ENCODE results near the gene SPINK9.
"Not testable (repeated sequence)": the region's sequence is repeated elsewhere in the genome, so short reads cannot be mapped to it uniquely, and the experiment has no call there.

SPINK9 gene

DNA sequence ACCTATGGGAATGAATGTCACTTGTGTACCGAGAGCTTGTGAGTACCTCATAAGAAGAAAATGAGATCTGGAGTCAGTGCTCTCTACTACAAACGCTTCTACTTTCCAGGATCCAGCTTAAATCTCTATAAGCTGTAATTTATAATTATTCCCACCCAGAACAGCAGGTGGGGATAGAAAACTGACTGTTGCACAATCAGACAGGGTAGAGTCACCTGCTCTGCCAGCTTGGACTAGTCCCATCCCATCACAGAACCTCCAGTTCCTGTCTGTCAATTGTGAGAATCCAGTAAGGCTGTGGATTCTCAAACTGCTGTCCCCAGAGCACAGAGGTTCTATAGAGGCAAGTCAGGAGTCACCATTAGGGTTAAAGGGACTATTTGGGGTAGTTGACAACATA is 21.2 kb upstream of the SPINK9 start:
- H2BK120ac ChIP-seq (ENCODE audit: low read depth, low read length): no peak overlapping the region
- H3K4me3 ChIP-seq (ENCODE audit: insufficient read depth in 1 of 2, low read depth in 1 of 2, low read length in 2 of 2): no peak overlapping the region
- H3K4me1 ChIP-seq (ENCODE audit: control insufficient read depth, insufficient read depth, low read depth, low read length): no peaks in the 10 kb centered on the region
- H3K18ac ChIP-seq (ENCODE audit: low read depth in 1 of 2, low read length in 2 of 2): no peak overlapping the region
- no peaks in the 10 kb centered on the region for H3K36me3 ChIP-seq (ENCODE audit: control insufficient read depth in 1 of 2, insufficient read depth in 2 of 2, low read depth in 1 of 2, low read length in 2 of 2)
- no peak overlapping the region for H3K9ac ChIP-seq (ENCODE audit: low read length)
- DNase-seq: no peak
- H3K4ac ChIP-seq (ENCODE audit: low read depth in 1 of 2, low read length in 2 of 2): no peak overlapping the region
- no peak overlapping the region for H4K8ac ChIP-seq (ENCODE audit: low read length)
- H3K9me3 ChIP-seq (ENCODE audit: control insufficient read depth, low read length): peaks cover 4% of the 10 kb centered on the region
- no peaks in the 10 kb centered on the region for H3K79me1 ChIP-seq (replicated peaks; ENCODE audit: low read length, poor library complexity, severe bottlenecking)
- H2AK5ac ChIP-seq (ENCODE audit: low read length, severe bottlenecking): no peak overlapping the region
- no peak overlapping the region for H2AFZ ChIP-seq (ENCODE audit: low read depth, low read length)
- no peak overlapping the region for H3K27ac ChIP-seq (ENCODE audit: low read length, poor library complexity, severe bottlenecking)
- no peak overlapping the region for H3K4me2 ChIP-seq (ENCODE audit: low read length, poor library complexity, severe bottlenecking)
- no peak overlapping the region for H3K14ac ChIP-seq (ENCODE audit: low read length in 2 of 2)
- H2BK12ac ChIP-seq (ENCODE audit: low read length in 2 of 2): no peak overlapping the region
- no peak overlapping the region for H4K91ac ChIP-seq (ENCODE audit: low read length)
- no peaks in the 10 kb centered on the region for H3K27me3 ChIP-seq (ENCODE audit: control insufficient read depth in 1 of 2, insufficient read depth in 1 of 2, low read length in 2 of 2)
- H2BK5ac ChIP-seq (ENCODE audit: low read depth, low read length, poor library complexity, severe bottlenecking): no peak overlapping the region
- no peak overlapping the region for H2BK15ac ChIP-seq (ENCODE audit: low read depth, poor library complexity, severe bottlenecking)
- H3K23ac ChIP-seq (ENCODE audit: low read length in 2 of 2): no peak overlapping the region
- WGBS: 93% methylated on average over 2 of the region's 2 CpGs

DNA sequence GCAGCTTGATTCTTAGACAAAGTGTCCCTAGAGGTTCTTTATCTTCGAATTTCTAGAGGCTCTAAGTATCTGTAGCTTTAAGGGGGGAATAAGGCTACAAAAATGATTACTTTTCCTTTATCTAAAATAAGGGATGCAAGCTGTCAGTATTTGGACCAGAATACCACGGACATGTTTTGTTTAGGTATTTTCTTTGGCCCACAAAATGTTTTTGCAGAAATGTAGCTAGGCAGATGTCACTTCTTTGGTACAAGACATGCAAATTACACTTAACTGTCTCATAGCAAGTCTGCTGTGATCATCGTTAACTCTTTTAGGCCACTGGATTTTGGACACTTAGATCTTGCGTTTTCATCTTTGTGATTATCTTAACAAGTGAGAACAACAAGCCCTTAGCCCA is 20.6 kb upstream of the SPINK9 start:
- WGBS: 82% methylated on average over 3 of the region's 4 CpGs
- Histone ChIP-seq H3K18ac (ENCODE audit: low read depth in 1 of 2, low read length in 2 of 2) (no peak overlapping the region), H3K9me3 (ENCODE audit: control insufficient read depth, low read length) (peaks cover 3% of the 10 kb centered on the region), H2BK120ac (ENCODE audit: low read depth, low read length) (no peak overlapping the region), H3K14ac (ENCODE audit: low read length in 2 of 2) (no peak overlapping the region), H3K4me1 (ENCODE audit: control insufficient read depth, insufficient read depth, low read depth, low read length) (no peaks in the 10 kb centered on the region), H3K4ac (ENCODE audit: low read depth in 1 of 2, low read length in 2 of 2) (no peak overlapping the region), H4K91ac (ENCODE audit: low read length) (no peak overlapping the region), H2BK12ac (ENCODE audit: low read length in 2 of 2) (no peak overlapping the region), H2BK15ac (ENCODE audit: low read depth, poor library complexity, severe bottlenecking) (no peak overlapping the region), H3K36me3 (ENCODE audit: control insufficient read depth in 1 of 2, insufficient read depth in 2 of 2, low read depth in 1 of 2, low read length in 2 of 2) (no peaks in the 10 kb centered on the region), H4K8ac (ENCODE audit: low read length) (no peak overlapping the region), H2BK5ac (ENCODE audit: low read depth, low read length, poor library complexity, severe bottlenecking) (no peak overlapping the region), H3K23ac (ENCODE audit: low read length in 2 of 2) (no peak overlapping the region), H2AK5ac (ENCODE audit: low read length, severe bottlenecking) (no peak overlapping the region), H3K27me3 (ENCODE audit: control insufficient read depth in 1 of 2, insufficient read depth in 1 of 2, low read length in 2 of 2) (no peaks in the 10 kb centered on the region), H3K4me3 (ENCODE audit: insufficient read depth in 1 of 2, low read depth in 1 of 2, low read length in 2 of 2) (no peak overlapping the region), H3K27ac (ENCODE audit: low read length, poor library complexity, severe bottlenecking) (no peak overlapping the region), H2AFZ (ENCODE audit: low read depth, low read length) (no peak overlapping the region), H3K4me2 (ENCODE audit: low read length, poor library complexity, severe bottlenecking) (no peak overlapping the region), H3K79me1 (replicated peaks; ENCODE audit: low read length, poor library complexity, severe bottlenecking) (no peaks in the 10 kb centered on the region), H3K9ac (ENCODE audit: low read length) (no peak overlapping the region)
- no peak for DNase-seq

DNA sequence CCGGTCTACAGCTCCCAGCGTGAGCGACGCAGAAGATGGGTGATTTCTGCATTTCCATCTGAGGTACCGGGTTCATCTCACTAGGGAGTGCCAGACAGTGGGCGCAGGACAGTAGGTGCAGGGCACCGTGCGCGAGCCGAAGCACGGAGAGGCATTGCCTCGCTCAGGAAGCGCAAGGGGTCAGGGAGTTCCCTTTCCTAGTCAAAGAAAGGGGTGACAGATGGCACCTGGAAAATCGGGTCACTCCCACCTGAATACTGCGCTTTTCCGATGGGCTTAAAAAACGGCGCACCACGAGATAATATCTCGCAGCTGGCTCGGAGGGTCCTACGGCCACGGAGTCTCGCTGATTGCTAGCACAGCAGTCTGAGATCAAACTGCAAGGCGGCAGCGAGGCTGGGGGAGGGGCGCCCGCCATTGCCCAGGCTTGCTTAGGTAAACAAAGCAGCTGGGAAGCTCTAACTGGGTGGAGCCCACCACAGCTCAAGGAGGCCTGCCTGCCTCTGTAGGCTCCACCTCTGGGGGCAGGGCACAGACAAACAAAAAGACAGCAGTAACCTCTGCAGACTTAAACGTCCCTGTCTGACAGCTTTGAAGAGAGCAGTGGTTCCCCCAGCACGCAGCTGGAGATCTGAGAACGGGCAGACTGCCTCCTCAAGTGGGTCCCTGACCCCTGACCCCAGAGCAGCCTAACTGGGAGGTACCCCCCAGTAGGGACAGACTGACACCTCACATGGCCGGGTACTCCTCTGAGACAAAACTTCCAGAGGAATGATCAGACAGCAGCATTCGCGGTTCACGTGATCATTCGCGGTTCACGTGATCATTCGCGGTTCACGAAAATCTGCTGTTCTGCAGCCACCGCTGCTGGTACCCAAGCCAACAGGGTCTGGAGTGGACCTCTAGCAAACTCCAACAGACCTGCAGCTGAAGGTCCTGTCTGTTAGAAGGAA is 15.1 kb upstream of the SPINK9 start:
- WGBS: 10% methylated on average over 34 of the region's 42 CpGs

DNA sequence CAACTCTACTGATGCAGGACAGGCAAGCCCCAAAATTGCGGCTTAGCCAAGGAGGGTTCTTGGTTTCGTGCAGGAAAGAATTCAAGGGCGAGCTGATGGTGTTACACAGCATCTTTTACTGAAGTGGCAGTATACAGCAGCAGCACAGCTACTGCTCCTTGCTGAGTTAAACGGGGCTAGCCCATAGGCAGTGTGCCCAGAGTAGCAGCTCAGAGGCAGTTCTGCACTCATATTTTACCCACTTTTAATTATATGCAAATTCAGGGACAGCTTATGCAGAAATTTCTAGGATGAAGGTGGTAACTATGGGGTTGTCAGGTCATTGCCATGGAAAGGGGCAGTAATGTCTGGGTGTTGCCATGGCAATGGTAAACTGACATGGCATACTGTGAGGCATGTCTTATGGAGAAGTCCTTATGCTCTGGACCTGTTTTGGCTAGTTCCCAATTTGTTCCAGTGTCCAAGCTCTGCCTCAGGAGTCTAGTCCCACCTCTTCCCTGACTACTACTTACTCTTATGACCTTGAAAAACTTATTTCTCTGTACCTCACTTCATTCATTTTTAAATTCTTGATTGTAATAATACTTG is 2.0 kb upstream of the SPINK9 start:
- no peak overlapping the region for H2AFZ ChIP-seq (ENCODE audit: low read depth, low read length)
- no peak overlapping the region for H2BK5ac ChIP-seq (ENCODE audit: low read depth, low read length, poor library complexity, severe bottlenecking)
- no peak overlapping the region for H2BK12ac ChIP-seq (ENCODE audit: low read length in 2 of 2)
- H3K4me3 ChIP-seq (ENCODE audit: insufficient read depth in 1 of 2, low read depth in 1 of 2, low read length in 2 of 2): no peak overlapping the region
- no peaks in the 10 kb centered on the region for H3K36me3 ChIP-seq (ENCODE audit: control insufficient read depth in 1 of 2, insufficient read depth in 2 of 2, low read depth in 1 of 2, low read length in 2 of 2)
- no peak overlapping the region for H4K91ac ChIP-seq (ENCODE audit: low read length)
- 86% methylated on average over 3 of the region's 4 CpGs for WGBS
- no peak overlapping the region for H3K18ac ChIP-seq (ENCODE audit: low read depth in 1 of 2, low read length in 2 of 2)
- peaks cover 2% of the 10 kb centered on the region for H3K9me3 ChIP-seq (ENCODE audit: control insufficient read depth, low read length)
- H3K9ac ChIP-seq (ENCODE audit: low read length): no peak overlapping the region
- H3K79me1 ChIP-seq (replicated peaks; ENCODE audit: low read length, poor library complexity, severe bottlenecking): no peaks in the 10 kb centered on the region
- no peaks in the 10 kb centered on the region for H3K4me1 ChIP-seq (ENCODE audit: control insufficient read depth, insufficient read depth, low read depth, low read length)
- no peak overlapping the region for H3K27ac ChIP-seq (ENCODE audit: low read length, poor library complexity, severe bottlenecking)
- no peak for DNase-seq
- no peak overlapping the region for H3K23ac ChIP-seq (ENCODE audit: low read length in 2 of 2)
- H3K27me3 ChIP-seq (ENCODE audit: control insufficient read depth in 1 of 2, insufficient read depth in 1 of 2, low read length in 2 of 2): no peaks in the 10 kb centered on the region
- no peak overlapping the region for H3K14ac ChIP-seq (ENCODE audit: low read length in 2 of 2)
- no peak overlapping the region for H2BK120ac ChIP-seq (ENCODE audit: low read depth, low read length)
- no peak overlapping the region for H2BK15ac ChIP-seq (ENCODE audit: low read depth, poor library complexity, severe bottlenecking)
- H2AK5ac ChIP-seq (ENCODE audit: low read length, severe bottlenecking): no peak overlapping the region
- H4K8ac ChIP-seq (ENCODE audit: low read length): no peak overlapping the region
- H3K4me2 ChIP-seq (ENCODE audit: low read length, poor library complexity, severe bottlenecking): no peak overlapping the region
- no peak overlapping the region for H3K4ac ChIP-seq (ENCODE audit: low read depth in 1 of 2, low read length in 2 of 2)

More for the DNA sequence above, 15.1 kb upstream of the SPINK9 start:
- Histone ChIP-seq H3K4me2 (ENCODE audit: low read length, poor library complexity, severe bottlenecking) (peak overlapping the region; percentile 47), H3K4ac (ENCODE audit: low read depth in 1 of 2, low read length in 2 of 2) (peak overlapping the region in 1 of 2 experiments; percentile 4), H4K8ac (ENCODE audit: low read length) (peak overlapping the region; percentile 37), H3K18ac (ENCODE audit: low read depth in 1 of 2, low read length in 2 of 2) (peak overlapping the region in 1 of 2 experiments; percentile 40), H3K4me3 (ENCODE audit: insufficient read depth in 1 of 2, low read depth in 1 of 2, low read length in 2 of 2) (peak overlapping the region; percentile 36 to 59)
- not testable (repeated sequence) for H2AFZ ChIP-seq (ENCODE audit: low read depth, low read length); H3K27ac ChIP-seq (ENCODE audit: low read length, poor library complexity, severe bottlenecking); H2AK5ac ChIP-seq (ENCODE audit: low read length, severe bottlenecking); H3K14ac ChIP-seq (ENCODE audit: low read length in 2 of 2); H2BK5ac ChIP-seq (ENCODE audit: low read depth, low read length, poor library complexity, severe bottlenecking); H2BK12ac ChIP-seq (ENCODE audit: low read length in 2 of 2); H3K4me1 ChIP-seq (ENCODE audit: control insufficient read depth, insufficient read depth, low read depth, low read length); H2BK120ac ChIP-seq (ENCODE audit: low read depth, low read length); H3K27me3 ChIP-seq (ENCODE audit: control insufficient read depth in 1 of 2, insufficient read depth in 1 of 2, low read length in 2 of 2); H2BK15ac ChIP-seq (ENCODE audit: low read depth, poor library complexity, severe bottlenecking); H3K36me3 ChIP-seq (ENCODE audit: control insufficient read depth in 1 of 2, insufficient read depth in 2 of 2, low read depth in 1 of 2, low read length in 2 of 2); H4K91ac ChIP-seq (ENCODE audit: low read length); H3K9ac ChIP-seq (ENCODE audit: low read length); H3K79me1 ChIP-seq (replicated peaks; ENCODE audit: low read length, poor library complexity, severe bottlenecking); H3K23ac ChIP-seq (ENCODE audit: low read length in 2 of 2); H3K9me3 ChIP-seq (ENCODE audit: control insufficient read depth, low read length)
- DNase-seq: peak; percentile 12

Measured in mesenchymal stem cell (in vitro differentiated cells and primary cell).